HepG2 (cell line): ENCODE results near the gene HTRA3. TPM values are rescaled to one million over a fixed set of nuclear protein-coding genes. Genes with fewer than 3 reads are reported as not detected.

ENCODE experiments used
- ARNTL ChIP-seq: sonication (generic); formaldehyde crosslinking; IDR thresholded peaks from 2 replicates; pipeline ENCODE4 v1.4.0; 2020; ENCODE audit warnings: mild to moderate bottlenecking, missing genetic modification reagents
- BRF2 ChIP-seq: sonication (generic); formaldehyde crosslinking; IDR thresholded peaks from 2 replicates; pipeline ENCODE4 v1.8.1; 2022; ENCODE audit warnings: mild to moderate bottlenecking, missing genetic modification reagents
- DBP ChIP-seq: sonication (generic); formaldehyde crosslinking; IDR thresholded peaks from 2 replicates; pipeline ENCODE4 v1.4.0; 2020; ENCODE audit warnings: missing genetic modification reagents; ENCODE audit errors: not compliant biosample characterization
- DDIT3 ChIP-seq: sonication (generic); formaldehyde crosslinking; IDR thresholded peaks from 2 replicates; pipeline ENCODE4 v1.4.0; 2020; ENCODE audit warnings: mild to moderate bottlenecking, missing genetic modification reagents
- EED ChIP-seq: sonication (generic); formaldehyde crosslinking; IDR thresholded peaks from 2 replicates; pipeline ENCODE4 v1.5.0; 2020; ENCODE audit warnings: mild to moderate bottlenecking, missing genetic modification reagents
- FOXJ3 ChIP-seq: sonication (generic); formaldehyde crosslinking; IDR thresholded peaks from 2 replicates; pipeline ENCODE4 v1.4.0; 2020; ENCODE audit warnings: missing genetic modification reagents, mild to moderate bottlenecking, borderline replicate concordance
- HBP1 ChIP-seq: IDR thresholded peaks from 2 replicates; pipeline ENCODE4 v1.6.1; 2016; ENCODE audit warnings: low read depth, control low read depth
- HOXA5 ChIP-seq: sonication (generic); formaldehyde crosslinking; IDR thresholded peaks from 2 replicates; pipeline ENCODE4 v1.4.0; 2020; ENCODE audit warnings: missing genetic modification reagents
- KDM5B ChIP-seq: sonication (generic); formaldehyde crosslinking; IDR thresholded peaks from 2 replicates; pipeline ENCODE4 v1.4.0; 2020; ENCODE audit warnings: missing genetic modification reagents, mild to moderate bottlenecking, borderline replicate concordance
- MYNN ChIP-seq: sonication (generic); formaldehyde crosslinking; IDR thresholded peaks from 2 replicates; pipeline ENCODE4 v1.4.0; 2020; ENCODE audit warnings: mild to moderate bottlenecking, low read depth, missing genetic modification reagents
- NAIF1 ChIP-seq: sonication (generic); formaldehyde crosslinking; IDR thresholded peaks from 2 replicates; pipeline ENCODE4 v1.5.0; 2020; ENCODE audit warnings: mild to moderate bottlenecking, missing genetic modification reagents, borderline replicate concordance
- ZFP1 ChIP-seq: IDR thresholded peaks from 2 replicates; pipeline ENCODE4 v1.6.1; 2016
- ZNF121 ChIP-seq: sonication (generic); formaldehyde crosslinking; IDR thresholded peaks from 2 replicates; pipeline ENCODE4 v1.5.0; 2020; ENCODE audit warnings: mild to moderate bottlenecking, missing genetic modification reagents
- ZNF264 ChIP-seq: sonication (generic); formaldehyde crosslinking; IDR thresholded peaks from 2 replicates; pipeline ENCODE4 v1.4.0; 2020; ENCODE audit warnings: missing genetic modification reagents
- ZNF280D ChIP-seq: sonication (generic); formaldehyde crosslinking; IDR thresholded peaks from 2 replicates; pipeline ENCODE4 v1.5.1; 2020; ENCODE audit warnings: mild to moderate bottlenecking, missing genetic modification reagents
- ZNF34 ChIP-seq: sonication (generic); formaldehyde crosslinking; IDR thresholded peaks from 2 replicates; pipeline ENCODE4 v1.4.0; 2020; ENCODE audit warnings: mild to moderate bottlenecking, missing genetic modification reagents, borderline replicate concordance
- ZNF343 ChIP-seq: sonication (generic); formaldehyde crosslinking; IDR thresholded peaks from 2 replicates; pipeline ENCODE4 v1.4.0; 2020; ENCODE audit warnings: mild to moderate bottlenecking, missing genetic modification reagents
- ZNF598 ChIP-seq: sonication (generic); formaldehyde crosslinking; IDR thresholded peaks from 2 replicates; pipeline ENCODE4 v1.5.1; 2020; ENCODE audit warnings: mild to moderate bottlenecking, missing genetic modification reagents, borderline replicate concordance
- ZNF749 ChIP-seq: sonication (generic); formaldehyde crosslinking; IDR thresholded peaks from 2 replicates; pipeline ENCODE4 v1.8.0; 2022; ENCODE audit warnings: mild to moderate bottlenecking, missing genetic modification reagents, moderate library complexity, borderline replicate concordance
- ZNF781 ChIP-seq: sonication (generic); formaldehyde crosslinking; IDR thresholded peaks from 2 replicates; pipeline ENCODE4 v1.5.1; 2020; ENCODE audit warnings: borderline replicate concordance, mild to moderate bottlenecking, missing genetic modification reagents; ENCODE audit errors: not compliant biosample characterization
- ZNF784 ChIP-seq: sonication (generic); formaldehyde crosslinking; IDR thresholded peaks from 2 replicates; pipeline ENCODE4 v1.5.1; 2020; ENCODE audit warnings: missing genetic modification reagents, mild to moderate bottlenecking, borderline replicate concordance
- ZSCAN21 ChIP-seq: sonication (generic); formaldehyde crosslinking; IDR thresholded peaks from 2 replicates; pipeline ENCODE4 v1.8.0; 2022; ENCODE audit warnings: mild to moderate bottlenecking, missing genetic modification reagents, moderate library complexity, borderline replicate concordance
- polyA plus RNA-seq, 8 experiments: library from polyadenylated mRNA; depleted of rRNA in 3 of 8; stranded (reverse) in 7 of 8; unstranded in 1 of 8; fragments of >200 nt; fragmentation: Illumina TruSeq in 4 of 8; extraction: Trizol in 4 of 8; gene quantifications; 2 replicates each; pipeline versions ENCODE4 v1.2.1 to v1.2.3, GENCODE V29; 2011 to 2016; ENCODE audit warnings: low read depth in 4 of 8, missing spikeins in 1 of 8, mixed read lengths in 1 of 8; ENCODE audit not compliant: insufficient read depth in 1 of 8
- total RNA-seq, 5 experiments: library from RNA; depleted of rRNA; stranded (reverse); fragments of >200 nt; fragmentation: Illumina TruSeq; extraction: Trizol; gene quantifications; 2 replicates each; pipeline ENCODE4 v1.2.3, GENCODE V29; 2016; ENCODE audit warnings: low read depth in 1 of 5

The HTRA3 gene
- total and polyA plus RNA-seq, 2 of the 13 experiments (the other 11 are each of a cell fraction or from before 2014, with no cell fraction given): 0.17 TPM; not detected in 1

GRCh38 chr4:8224975-8225625 lies 44.5 kb upstream of the HTRA3 start (continued):
- no peak for TF ChIP-seq ZNF121
- peak; percentile 36; the same call in 1 of the 2 replicates for TF ChIP-seq EED
- TF ChIP-seq ZNF749 (CRISPR knock-in tag): no peak
- no peak for TF ChIP-seq ZNF784 (CRISPR knock-in tag)
- TF ChIP-seq ZNF34 (CRISPR knock-in tag): no peak
- no peak for TF ChIP-seq ARNTL (CRISPR knock-in tag)
- TF ChIP-seq FOXJ3 (CRISPR knock-in tag): no peak
- TF ChIP-seq ZSCAN21 (CRISPR knock-in tag): 0 out of 2 replicates have a peak, but pooled peaks have one; percentile 37
- TF ChIP-seq DDIT3 (CRISPR knock-in tag): no peak
- no peak for TF ChIP-seq HOXA5
- no peak for TF ChIP-seq MYNN
- 0 out of 2 replicates have a peak, but pooled peaks have one; percentile 15 for TF ChIP-seq ZNF343 (CRISPR knock-in tag)
- TF ChIP-seq HBP1: no peak
- TF ChIP-seq KDM5B (CRISPR knock-in tag): 0 out of 2 replicates have a peak, but pooled peaks have one; percentile 23
- no peak for TF ChIP-seq ZNF781 (CRISPR knock-in tag)
- TF ChIP-seq ZNF598 (CRISPR knock-in tag): no peak
- TF ChIP-seq ZNF280D (CRISPR knock-in tag): no peak
- no peak for TF ChIP-seq BRF2 (CRISPR knock-in tag)
- TF ChIP-seq DBP: no peak
- TF ChIP-seq NAIF1: no peak
- TF ChIP-seq ZNF264: no peak
- no peak for TF ChIP-seq ZFP1
